GM12801 (cell line): Measurements from ENCODE around the gene F13A1.

Source experiments
- TF ChIP-seq, protein P1 (sequence below): IDR thresholded peaks from one replicate; pipeline ENCODE4 v1.5.1; 2011; ENCODE audit warnings: control low read depth; ENCODE audit not compliant: insufficient read length; ENCODE audit errors: extremely low read depth

The F13A1 gene

DNA sequence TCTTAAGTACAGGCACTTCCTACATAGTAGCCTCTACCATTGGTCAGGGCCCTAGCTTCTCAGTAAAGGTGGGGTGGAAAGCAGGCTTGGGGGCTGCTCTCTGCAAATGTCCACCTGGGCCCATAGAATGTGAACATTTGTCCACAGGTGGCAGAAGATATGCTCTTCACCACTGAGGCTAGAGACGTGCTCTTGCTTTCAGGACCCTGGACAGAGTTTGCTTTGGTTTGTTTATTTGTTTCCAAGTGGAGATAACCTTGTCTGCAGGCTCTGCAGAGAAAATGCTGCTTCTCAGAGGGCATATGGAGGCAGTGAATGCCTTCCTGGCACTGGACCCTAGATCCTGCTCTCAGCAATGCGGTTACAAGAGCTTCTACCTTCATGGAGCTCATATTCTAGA lies 129.0 kb downstream of the F13A1 start:
- TF ChIP-seq, protein P1, sequence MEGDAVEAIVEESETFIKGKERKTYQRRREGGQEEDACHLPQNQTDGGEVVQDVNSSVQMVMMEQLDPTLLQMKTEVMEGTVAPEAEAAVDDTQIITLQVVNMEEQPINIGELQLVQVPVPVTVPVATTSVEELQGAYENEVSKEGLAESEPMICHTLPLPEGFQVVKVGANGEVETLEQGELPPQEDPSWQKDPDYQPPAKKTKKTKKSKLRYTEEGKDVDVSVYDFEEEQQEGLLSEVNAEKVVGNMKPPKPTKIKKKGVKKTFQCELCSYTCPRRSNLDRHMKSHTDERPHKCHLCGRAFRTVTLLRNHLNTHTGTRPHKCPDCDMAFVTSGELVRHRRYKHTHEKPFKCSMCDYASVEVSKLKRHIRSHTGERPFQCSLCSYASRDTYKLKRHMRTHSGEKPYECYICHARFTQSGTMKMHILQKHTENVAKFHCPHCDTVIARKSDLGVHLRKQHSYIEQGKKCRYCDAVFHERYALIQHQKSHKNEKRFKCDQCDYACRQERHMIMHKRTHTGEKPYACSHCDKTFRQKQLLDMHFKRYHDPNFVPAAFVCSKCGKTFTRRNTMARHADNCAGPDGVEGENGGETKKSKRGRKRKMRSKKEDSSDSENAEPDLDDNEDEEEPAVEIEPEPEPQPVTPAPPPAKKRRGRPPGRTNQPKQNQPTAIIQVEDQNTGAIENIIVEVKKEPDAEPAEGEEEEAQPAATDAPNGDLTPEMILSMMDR: no peak

DNA sequence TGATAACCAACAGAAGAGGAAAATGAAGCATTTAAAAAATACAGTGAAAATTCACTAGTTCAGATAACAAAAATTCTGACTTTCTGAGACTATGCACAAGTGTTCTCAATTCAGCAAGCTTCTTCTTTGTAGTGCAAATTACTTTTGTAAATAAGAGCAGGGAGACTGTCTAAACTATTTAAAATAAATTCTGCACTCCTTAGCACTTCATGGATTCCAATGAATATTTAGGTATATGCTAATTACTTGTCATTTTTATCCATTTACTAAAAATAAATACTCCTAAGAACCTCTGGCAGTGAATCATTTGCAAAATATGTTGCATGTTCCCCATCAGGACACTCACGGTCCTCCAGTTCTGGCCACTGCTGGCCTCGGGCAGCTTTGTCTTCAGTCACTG lies 139.8 kb downstream of the F13A1 start:
- TF ChIP-seq, protein P1: no peak

DNA sequence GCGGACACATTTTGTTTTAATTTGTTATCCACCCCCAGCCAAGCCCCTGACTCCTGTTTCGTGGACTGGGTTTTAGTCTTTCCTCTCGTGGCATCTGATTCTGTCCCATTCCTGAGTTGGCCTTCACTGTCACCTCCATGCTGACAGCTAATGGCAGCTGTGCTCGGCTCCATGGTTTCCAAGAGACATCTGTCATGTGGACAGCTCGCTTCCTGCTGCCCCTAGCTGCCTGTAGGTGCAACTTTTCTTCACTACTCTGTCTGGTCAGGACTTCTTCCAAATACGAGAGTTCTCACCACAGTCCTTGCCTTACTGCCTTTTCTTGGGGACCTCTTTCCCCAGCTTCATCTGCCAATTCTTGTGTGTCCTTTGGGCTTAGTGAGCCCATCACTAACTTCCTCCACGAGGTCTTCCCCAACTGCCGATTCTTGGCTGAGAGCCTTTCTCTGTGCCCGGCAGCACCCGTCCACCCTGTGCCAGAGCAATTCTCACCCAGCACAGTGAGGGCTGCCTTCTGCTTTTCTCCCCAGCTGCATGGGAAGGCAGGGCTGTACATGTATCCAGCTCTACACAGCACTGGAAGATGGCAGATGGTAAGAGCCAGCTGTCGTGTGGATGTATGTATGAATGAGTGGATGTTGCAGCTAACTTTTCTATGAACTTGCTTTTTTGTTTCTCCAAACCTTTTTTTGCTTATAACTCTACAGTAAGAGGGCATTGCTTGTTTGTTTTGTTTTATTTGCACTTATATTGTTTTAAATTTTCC lies 140.4 kb downstream of the F13A1 start:
- TF ChIP-seq, protein P1: no peak

DNA sequence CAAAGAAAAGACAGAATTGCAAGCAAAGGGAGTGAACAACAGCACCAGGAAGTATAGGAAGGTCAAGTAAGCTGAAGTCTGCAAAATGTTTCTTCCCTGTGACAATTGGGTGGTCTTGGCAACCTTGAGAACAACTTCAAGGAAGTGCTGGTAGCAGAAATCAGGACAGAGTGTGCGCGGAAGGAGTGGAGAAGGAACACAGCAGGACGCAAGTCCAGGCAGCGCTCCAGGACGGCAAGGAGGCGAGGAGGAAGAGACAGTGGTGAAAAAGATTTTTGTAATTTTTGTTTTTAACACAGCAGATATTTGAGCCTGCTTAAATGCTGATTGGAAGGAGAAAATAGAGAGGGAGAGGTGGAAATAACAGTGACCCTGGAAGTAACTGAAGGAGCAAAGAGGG lies 141.7 kb downstream of the F13A1 start:
- TF ChIP-seq, protein P1: no peak

DNA sequence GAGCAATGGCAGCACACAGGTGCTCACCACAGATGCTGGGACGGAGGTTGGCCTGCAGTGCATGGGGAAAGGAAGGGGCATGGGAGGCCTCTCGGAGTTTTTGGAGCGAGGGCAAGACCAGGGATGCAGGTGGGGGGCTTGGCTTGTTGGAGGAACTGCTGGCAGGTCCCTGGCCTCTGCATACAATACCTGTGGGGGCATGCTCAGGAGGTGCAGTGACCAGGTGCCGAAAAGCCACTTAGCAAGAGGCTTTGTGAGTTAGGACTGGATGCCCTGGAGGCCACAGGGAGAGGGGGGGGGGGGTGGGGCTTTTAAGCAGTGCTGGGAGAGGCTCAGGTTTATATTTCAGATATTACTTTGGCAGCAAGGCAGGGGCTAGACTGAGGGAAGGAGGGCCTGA lies 142.7 kb downstream of the F13A1 start:
- TF ChIP-seq, protein P1: no peak

DNA sequence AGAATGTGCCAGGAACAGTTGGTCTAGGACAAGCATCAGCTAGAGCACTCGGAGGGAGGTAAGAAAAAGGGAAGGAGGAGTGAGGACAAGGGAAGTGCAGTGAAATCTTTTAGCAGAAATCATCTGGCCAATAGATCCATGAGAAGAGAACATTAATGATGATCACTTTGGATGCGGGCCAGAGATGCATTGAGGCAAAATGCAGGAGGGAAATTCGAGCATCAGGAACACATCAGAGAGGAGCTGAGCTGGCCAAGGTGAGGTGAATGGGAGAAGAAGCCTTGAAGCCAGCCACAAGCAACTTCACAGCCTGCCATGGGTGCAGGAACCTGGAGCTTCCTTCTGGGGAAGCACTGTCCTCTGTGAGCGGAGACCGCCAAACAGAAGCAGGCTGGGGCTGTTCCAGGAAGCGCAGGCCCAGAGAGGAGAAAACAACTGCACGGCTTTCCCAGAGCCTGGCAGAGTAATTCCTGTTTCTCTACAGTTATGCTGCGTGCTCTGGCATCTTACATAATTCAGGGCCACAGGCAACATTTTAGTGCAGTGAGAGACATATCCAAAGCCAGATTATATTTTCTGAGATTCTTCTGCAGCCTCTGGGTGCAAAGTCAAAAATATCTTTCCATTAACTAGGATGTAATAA lies 143.8 kb downstream of the F13A1 start:
- TF ChIP-seq, protein P1: no peak

DNA sequence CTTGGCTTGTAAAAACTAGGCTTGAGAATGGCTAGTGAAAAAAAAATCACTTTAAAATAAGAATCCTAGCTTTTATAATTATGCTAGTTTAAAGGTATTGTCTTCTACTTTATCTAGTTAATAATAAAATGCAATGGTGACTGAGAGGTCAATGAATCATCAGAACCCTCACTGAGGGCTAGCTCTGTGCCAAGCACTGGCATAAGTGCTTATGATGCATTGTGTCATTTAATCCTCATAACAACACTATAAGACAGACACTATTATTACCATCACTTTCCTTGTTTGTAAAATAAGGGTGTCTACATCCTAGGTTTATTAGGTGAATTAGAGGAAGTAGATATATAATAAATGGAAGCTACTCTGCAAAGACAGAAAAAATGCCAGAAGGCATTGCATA lies 144.3 kb downstream of the F13A1 start:
- TF ChIP-seq, protein P1: no peak
